Mucosa of gallbladder (tissue), 1 donor: Measurements from ENCODE around the gene ZKSCAN7. TPM values are rescaled to one million over a fixed set of nuclear protein-coding genes. Genes with fewer than 3 reads are reported as not detected.
A peak's percentile ranks its signal among the peaks of the same experiment; 100 is the strongest.
"Not testable (repeated sequence)": the region's sequence is repeated elsewhere in the genome, so short reads cannot be mapped to it uniquely, and the experiment has no call there.

ENCODE experiments used
- DNase-seq: peaks from one replicate; pipeline ENCODE4 v3.0.0-alpha.2; 2020; ENCODE audit warnings: low spot score
- total RNA-seq: library from RNA; stranded (reverse); gene quantifications from one replicate; pipeline ENCODE4 v1.2.1, GENCODE V29; 2021
- donor health status: DM: no; HTN: no; CAD: no.

ZKSCAN7 gene
- total RNA-seq, 1 donor from 2014 or later, result 6.4 TPM

GRCh38 chr3:44577354-44577952 lies 22.5 kb downstream of the ZKSCAN7 start:
- DNase-seq, result not testable (repeated sequence)

- not testable (repeated sequence) for DNase-seq
Measured at GRCh38 chr3:44578316-44578715, 23.3 kb downstream of the ZKSCAN7 start.

GRCh38 chr3:44578924-44579515 lies 24.0 kb downstream of the ZKSCAN7 start:
- DNase-seq, result not testable (repeated sequence)

GRCh38 chr3:44579749-44580148 lies 24.8 kb downstream of the ZKSCAN7 start:
- not testable (repeated sequence) for DNase-seq

GRCh38 chr3:44580971-44581370 lies 26.0 kb downstream of the ZKSCAN7 start:
- not testable (repeated sequence) for DNase-seq

GRCh38 chr3:44584646-44585501 lies 29.9 kb downstream of the ZKSCAN7 start, which contains the start of gene ZNF660:
Gene ZNF660 (plus strand): TSS chr3:44584964. CDS start chr3:44594194, 9,230 bp downstream.
- DNase-seq, result peak; percentile 34

- no peak for DNase-seq
Measured at GRCh38 chr3:44596621-44597020, 41.6 kb downstream of the ZKSCAN7 start.

- no peak for DNase-seq
Measured at GRCh38 chr3:44601749-44602148, 46.8 kb downstream of the ZKSCAN7 start.

- no peak for DNase-seq
Measured at GRCh38 chr3:44612678-44613077, 57.7 kb downstream of the ZKSCAN7 start.

Other genes with a start within 250 kb of the ZKSCAN7 start
- 31.3 TPM for gene TCAIM, start 216.4 kb upstream of the ZKSCAN7 start, total RNA-seq
- gene ZNF445, start 77.5 kb upstream of the ZKSCAN7 start, total RNA-seq, result 28.0 TPM
- 5.6 TPM for gene ZNF660, start 29.8 kb downstream of the ZKSCAN7 start, total RNA-seq
- gene ZNF197, start 69.8 kb downstream of the ZKSCAN7 start, total RNA-seq, result 17.5 TPM
- 8.4 TPM for gene ZNF35, start 93.5 kb downstream of the ZKSCAN7 start, total RNA-seq
- gene ZNF502, start 157.5 kb downstream of the ZKSCAN7 start, total RNA-seq, result 5.5 TPM
- 5.6 TPM for gene ZNF501, start 174.4 kb downstream of the ZKSCAN7 start, total RNA-seq
- gene KIAA1143, start 206.4 kb downstream of the ZKSCAN7 start, total RNA-seq, result 25.8 TPM
- gene KIF15, start 206.6 kb downstream of the ZKSCAN7 start, total RNA-seq, result 1.7 TPM